ENCODE results near the gene PPEF2. TPM values are rescaled to one million over a fixed set of nuclear protein-coding genes. Genes with fewer than 3 reads are reported as not detected.

The PPEF2 gene
- polyA plus RNA-seq, 2 of the 4 experiments (the other 2 are of a cell fraction): 0.03 TPM; not detected in 1

DNA sequence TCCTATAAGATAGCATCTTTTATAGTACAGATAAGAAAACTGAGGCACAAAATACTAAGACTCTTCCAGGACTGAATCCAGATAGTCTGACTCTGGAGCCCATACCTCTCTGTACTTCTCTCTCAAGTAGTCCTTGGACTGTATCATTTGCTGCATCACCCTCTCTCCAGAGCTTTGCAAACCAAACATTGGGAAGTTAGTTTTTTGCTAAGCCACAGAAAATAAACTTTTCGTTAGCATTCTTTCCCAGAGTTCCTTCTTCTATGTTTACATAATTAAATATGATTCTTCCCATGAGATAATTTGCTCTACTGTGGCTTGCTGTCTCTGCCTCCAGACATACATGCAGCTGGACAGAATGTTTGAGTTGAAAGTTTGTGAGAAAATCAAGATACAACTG, 22.0 kb downstream of the PPEF2 start (continued):
- no peak for TF ChIP-seq ZC3H11A (IDR thresholded peaks at IDR 0.05)
- TF ChIP-seq CBX2 (IDR thresholded peaks at IDR 0.05; ENCODE audit: borderline replicate concordance, low read depth): no peak
- TF ChIP-seq EHF (CRISPR knock-in tag; IDR thresholded peaks at IDR 0.05): no peak
- no peak for TF ChIP-seq RCOR1 (IDR thresholded peaks at IDR 0.05; ENCODE audit: low read depth, low read length)
- TF ChIP-seq, protein P1, sequence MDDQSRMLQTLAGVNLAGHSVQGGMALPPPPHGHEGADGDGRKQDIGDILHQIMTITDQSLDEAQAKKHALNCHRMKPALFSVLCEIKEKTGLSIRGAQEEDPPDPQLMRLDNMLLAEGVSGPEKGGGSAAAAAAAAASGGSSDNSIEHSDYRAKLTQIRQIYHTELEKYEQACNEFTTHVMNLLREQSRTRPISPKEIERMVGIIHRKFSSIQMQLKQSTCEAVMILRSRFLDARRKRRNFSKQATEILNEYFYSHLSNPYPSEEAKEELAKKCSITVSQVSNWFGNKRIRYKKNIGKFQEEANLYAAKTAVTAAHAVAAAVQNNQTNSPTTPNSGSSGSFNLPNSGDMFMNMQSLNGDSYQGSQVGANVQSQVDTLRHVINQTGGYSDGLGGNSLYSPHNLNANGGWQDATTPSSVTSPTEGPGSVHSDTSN (IDR thresholded peaks at IDR 0.05): no peak

DNA sequence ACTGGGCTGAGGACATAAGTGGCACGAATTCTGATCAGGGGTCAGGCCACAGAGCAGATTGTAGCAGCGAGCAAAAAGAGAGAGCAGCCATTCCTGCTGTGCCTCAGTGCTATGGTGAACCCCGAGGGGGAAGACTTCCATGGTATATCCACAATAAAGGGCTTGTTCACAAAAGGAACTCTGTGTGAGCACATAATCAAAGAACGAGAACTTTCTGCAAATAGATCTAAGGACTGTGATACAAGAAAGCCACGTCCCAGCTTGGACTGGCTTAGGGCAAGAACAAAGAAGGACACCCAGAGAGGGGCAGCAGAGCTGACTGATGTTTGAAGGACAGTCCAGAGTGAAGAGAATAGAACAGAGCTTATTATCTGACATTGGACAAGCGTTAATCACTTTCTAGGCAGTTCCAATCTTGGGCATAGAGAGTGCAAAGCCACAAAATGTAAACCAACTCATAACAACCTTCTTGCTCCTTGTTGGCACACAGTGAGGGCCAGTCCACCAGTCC, 24.0 kb downstream of the PPEF2 start:
- H3K4me3 ChIP-seq: no peak overlapping the region
- DNase-seq (ENCODE audit: low read depth in 1 of 2, low spot score in 1 of 2) (no peak), ATAC-seq (no peak; a peak in 1 of 6 replicates), FAIRE-seq (no peak)
- no peak overlapping the region for H3K27ac ChIP-seq
- no peaks in the 10 kb centered on the region for H3K9me3 ChIP-seq
- TF ChIP-seq TFCP2L1 (CRISPR knock-in tag; IDR thresholded peaks at IDR 0.05) (no peak), BHLHE40 (IDR thresholded peaks at IDR 0.05; ENCODE audit: low read depth, low read length) (no peak), CBX2 (IDR thresholded peaks at IDR 0.05; ENCODE audit: borderline replicate concordance, low read depth) (no peak), ZSCAN20 (CRISPR knock-in tag; IDR thresholded peaks at IDR 0.05) (no peak), HDAC2 (IDR thresholded peaks at IDR 0.05) (no peak), NFE2L2 (conservative IDR thresholded peaks at IDR 0.05; ENCODE audit: low read length) (no peak), EHMT2 (IDR thresholded peaks at IDR 0.05; ENCODE audit: low read depth) (no peak), CHD4 (IDR thresholded peaks at IDR 0.05; ENCODE audit: borderline replicate concordance) (no peak), RFX5 (IDR thresholded peaks at IDR 0.05) (no peak), EHF (CRISPR knock-in tag; IDR thresholded peaks at IDR 0.05) (no peak), FOSL2 (IDR thresholded peaks at IDR 0.05) (no peak), FOSL2 (CRISPR knock-in tag; IDR thresholded peaks at IDR 0.05) (no peak)
- TF ChIP-seq, protein P2, sequence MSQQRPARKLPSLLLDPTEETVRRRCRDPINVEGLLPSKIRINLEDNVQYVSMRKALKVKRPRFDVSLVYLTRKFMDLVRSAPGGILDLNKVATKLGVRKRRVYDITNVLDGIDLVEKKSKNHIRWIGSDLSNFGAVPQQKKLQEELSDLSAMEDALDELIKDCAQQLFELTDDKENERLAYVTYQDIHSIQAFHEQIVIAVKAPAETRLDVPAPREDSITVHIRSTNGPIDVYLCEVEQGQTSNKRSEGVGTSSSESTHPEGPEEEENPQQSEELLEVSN (IDR thresholded peaks at IDR 0.05; ENCODE audit: borderline replicate concordance, low read depth): no peak
- TF ChIP-seq, protein P3, sequence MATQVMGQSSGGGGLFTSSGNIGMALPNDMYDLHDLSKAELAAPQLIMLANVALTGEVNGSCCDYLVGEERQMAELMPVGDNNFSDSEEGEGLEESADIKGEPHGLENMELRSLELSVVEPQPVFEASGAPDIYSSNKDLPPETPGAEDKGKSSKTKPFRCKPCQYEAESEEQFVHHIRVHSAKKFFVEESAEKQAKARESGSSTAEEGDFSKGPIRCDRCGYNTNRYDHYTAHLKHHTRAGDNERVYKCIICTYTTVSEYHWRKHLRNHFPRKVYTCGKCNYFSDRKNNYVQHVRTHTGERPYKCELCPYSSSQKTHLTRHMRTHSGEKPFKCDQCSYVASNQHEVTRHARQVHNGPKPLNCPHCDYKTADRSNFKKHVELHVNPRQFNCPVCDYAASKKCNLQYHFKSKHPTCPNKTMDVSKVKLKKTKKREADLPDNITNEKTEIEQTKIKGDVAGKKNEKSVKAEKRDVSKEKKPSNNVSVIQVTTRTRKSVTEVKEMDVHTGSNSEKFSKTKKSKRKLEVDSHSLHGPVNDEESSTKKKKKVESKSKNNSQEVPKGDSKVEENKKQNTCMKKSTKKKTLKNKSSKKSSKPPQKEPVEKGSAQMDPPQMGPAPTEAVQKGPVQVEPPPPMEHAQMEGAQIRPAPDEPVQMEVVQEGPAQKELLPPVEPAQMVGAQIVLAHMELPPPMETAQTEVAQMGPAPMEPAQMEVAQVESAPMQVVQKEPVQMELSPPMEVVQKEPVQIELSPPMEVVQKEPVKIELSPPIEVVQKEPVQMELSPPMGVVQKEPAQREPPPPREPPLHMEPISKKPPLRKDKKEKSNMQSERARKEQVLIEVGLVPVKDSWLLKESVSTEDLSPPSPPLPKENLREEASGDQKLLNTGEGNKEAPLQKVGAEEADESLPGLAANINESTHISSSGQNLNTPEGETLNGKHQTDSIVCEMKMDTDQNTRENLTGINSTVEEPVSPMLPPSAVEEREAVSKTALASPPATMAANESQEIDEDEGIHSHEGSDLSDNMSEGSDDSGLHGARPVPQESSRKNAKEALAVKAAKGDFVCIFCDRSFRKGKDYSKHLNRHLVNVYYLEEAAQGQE (IDR thresholded peaks at IDR 0.05): no peak
- TF ChIP-seq, protein P4, sequence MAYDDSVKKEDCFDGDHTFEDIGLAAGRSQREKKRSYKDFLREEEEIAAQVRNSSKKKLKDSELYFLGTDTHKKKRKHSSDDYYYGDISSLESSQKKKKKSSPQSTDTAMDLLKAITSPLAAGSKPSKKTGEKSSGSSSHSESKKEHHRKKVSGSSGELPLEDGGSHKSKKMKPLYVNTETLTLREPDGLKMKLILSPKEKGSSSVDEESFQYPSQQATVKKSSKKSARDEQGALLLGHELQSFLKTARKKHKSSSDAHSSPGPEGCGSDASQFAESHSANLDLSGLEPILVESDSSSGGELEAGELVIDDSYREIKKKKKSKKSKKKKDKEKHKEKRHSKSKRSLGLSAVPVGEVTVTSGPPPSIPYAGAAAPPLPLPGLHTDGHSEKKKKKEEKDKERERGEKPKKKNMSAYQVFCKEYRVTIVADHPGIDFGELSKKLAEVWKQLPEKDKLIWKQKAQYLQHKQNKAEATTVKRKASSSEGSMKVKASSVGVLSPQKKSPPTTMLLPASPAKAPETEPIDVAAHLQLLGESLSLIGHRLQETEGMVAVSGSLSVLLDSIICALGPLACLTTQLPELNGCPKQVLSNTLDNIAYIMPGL (CRISPR knock-in tag; IDR thresholded peaks at IDR 0.05; ENCODE audit: borderline replicate concordance): no peak
- TF ChIP-seq, protein P5, sequence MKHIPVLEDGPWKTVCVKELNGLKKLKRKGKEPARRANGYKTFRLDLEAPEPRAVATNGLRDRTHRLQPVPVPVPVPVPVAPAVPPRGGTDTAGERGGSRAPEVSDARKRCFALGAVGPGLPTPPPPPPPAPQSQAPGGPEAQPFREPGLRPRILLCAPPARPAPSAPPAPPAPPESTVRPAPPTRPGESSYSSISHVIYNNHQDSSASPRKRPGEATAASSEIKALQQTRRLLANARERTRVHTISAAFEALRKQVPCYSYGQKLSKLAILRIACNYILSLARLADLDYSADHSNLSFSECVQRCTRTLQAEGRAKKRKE (CRISPR knock-in tag; IDR thresholded peaks at IDR 0.05; ENCODE audit: low read depth): no peak
- ChIA-PET CTCF (interaction anchor here (0.6 to 1.3 kb wide), 2 partner anchors 9 to 18 kb away, joined by 3 to 5 read pairs; no protein-coding TSS in a partner anchor), POLR2A (no interaction called here)
- WGBS (ENCODE audit: missing lambda C conversion rate): 41% methylated on average over 5 of the region's 6 CpGs
- no peak overlapping the region for H3K4me2 ChIP-seq
- H3K4me1 ChIP-seq: no peaks in the 10 kb centered on the region

Measured in A549 (cell line).